Measurements from ENCODE around the gene C20orf141.
"Not testable (repeated sequence)": the region's sequence is repeated elsewhere in the genome, so short reads cannot be mapped to it uniquely, and the experiment has no call there.

The C20orf141 gene

DNA sequence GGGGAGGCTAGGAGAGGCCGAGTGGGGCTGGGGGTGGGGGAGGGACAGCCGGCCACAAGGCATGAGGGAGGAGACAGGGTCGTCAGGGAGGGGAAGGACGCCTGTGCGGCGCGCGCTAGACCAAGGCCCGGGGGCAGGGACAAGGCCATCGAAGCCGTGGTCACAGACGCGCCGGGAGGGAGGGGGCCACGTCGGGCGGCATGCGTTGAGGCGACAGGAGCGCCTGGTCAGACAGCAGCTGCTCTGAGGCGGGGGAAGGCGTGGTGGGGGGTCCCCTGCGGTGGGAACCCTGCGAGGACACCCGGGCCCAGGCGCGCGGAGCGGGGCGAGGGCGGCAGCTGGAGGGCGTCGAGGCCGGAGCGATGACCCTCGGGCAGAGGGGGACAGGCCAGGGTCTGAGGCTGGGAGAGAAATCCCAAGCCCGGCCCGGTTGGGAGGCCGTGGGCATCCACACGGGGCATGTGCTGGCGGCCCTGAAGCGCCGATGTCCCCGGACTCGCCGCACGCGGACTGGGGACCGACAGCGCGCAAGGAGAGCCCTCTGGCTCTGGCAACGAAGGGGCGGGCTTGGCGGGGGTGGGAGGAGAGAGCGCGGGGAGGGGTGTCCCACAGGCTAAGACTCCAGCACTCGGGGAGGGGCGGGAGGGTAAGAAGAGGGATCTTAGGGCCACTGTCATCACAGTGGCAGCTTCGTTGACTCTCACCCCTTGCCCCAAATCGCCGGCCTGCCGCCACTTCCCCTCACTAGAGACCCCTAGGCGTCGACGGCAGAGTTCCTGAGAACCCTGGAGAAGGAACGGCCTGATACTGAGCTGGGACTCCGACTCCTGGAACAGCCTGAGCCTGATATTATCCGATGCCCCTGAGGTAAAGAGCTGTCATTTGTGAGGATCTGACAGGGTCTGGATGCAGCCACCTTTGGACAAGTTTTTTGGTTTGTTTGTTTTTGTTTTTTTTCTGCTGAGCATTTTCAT lies 6.4 kb downstream of the C20orf141 start:
- H3K27ac ChIP-seq: no peak overlapping the region
- no peak for TF ChIP-seq POLR2AphosphoS5 (IDR thresholded peaks at IDR 0.05; ENCODE audit: borderline replicate concordance, low read depth, low read length)
- no peak for TF ChIP-seq FOXP2 (optimal IDR thresholded peaks at IDR 0.05; ENCODE audit: control extremely low read depth, extremely low read length, insufficient read depth)
- no peak for TF ChIP-seq EZH2 (IDR thresholded peaks at IDR 0.05)
- no peaks in the 10 kb centered on the region for H3K36me3 ChIP-seq (ENCODE audit: insufficient read depth, low read length)
- no peaks in the 10 kb centered on the region for H3K9me3 ChIP-seq (ENCODE audit: low read depth, low read length)
- H3K9ac ChIP-seq (ENCODE audit: insufficient read length): no peak overlapping the region
- no peak overlapping the region for H3K4me3 ChIP-seq
- no peak for DNase-seq (ENCODE audit: low read depth, low spot score)

DNA sequence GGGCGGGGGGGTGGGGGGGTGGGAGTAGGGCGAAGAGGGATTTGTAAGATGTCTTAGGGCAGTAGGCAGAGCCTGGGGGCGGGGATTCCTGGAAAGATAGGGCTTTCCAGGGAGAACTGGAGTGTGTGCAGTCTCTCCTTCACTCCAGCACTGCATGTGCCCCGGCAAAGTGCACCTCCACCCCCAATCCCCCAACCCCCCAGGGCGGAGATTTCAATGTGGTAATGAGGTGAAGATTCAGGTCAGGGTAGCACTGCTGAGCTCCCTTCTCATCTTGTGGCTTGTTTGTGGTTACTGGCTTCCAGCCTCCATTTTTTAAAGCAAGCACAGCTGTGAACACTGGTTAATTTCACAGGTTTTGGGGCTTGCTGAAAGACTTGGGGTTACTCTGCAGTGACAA lies 7.3 kb downstream of the C20orf141 start:
- TF ChIP-seq EZH2 (IDR thresholded peaks at IDR 0.05) (no peak), FOXP2 (optimal IDR thresholded peaks at IDR 0.05; ENCODE audit: control extremely low read depth, extremely low read length, insufficient read depth) (no peak), POLR2AphosphoS5 (IDR thresholded peaks at IDR 0.05; ENCODE audit: borderline replicate concordance, low read depth, low read length) (no peak)
- Histone ChIP-seq H3K4me3 (no peak overlapping the region), H3K27ac (no peak overlapping the region), H3K9ac (ENCODE audit: insufficient read length) (no peak overlapping the region), H3K9me3 (ENCODE audit: low read depth, low read length) (no peaks in the 10 kb centered on the region), H3K36me3 (ENCODE audit: insufficient read depth, low read length) (no peaks in the 10 kb centered on the region)
- DNase-seq (ENCODE audit: low read depth, low spot score): no peak

GRCh38 chr20:2825761-2826160 lies 11.0 kb downstream of the C20orf141 start:
- H3K27ac ChIP-seq: no peak overlapping the region
- no peaks in the 10 kb centered on the region for H3K9me3 ChIP-seq (ENCODE audit: low read depth, low read length)
- H3K36me3 ChIP-seq (ENCODE audit: insufficient read depth, low read length): no peaks in the 10 kb centered on the region
- H3K9ac ChIP-seq (ENCODE audit: insufficient read length): no peak overlapping the region
- TF ChIP-seq FOXP2 (optimal IDR thresholded peaks at IDR 0.05; ENCODE audit: control extremely low read depth, extremely low read length, insufficient read depth): no peak
- no peak for TF ChIP-seq EZH2 (IDR thresholded peaks at IDR 0.05)
- TF ChIP-seq POLR2AphosphoS5 (IDR thresholded peaks at IDR 0.05; ENCODE audit: borderline replicate concordance, low read depth, low read length): no peak
- H3K4me3 ChIP-seq: no peak overlapping the region
- no peak for DNase-seq (ENCODE audit: low read depth, low spot score)

GRCh38 chr20:2826655-2827054 lies 11.9 kb downstream of the C20orf141 start:
- DNase-seq (ENCODE audit: low read depth, low spot score): no peak
- H3K9me3 ChIP-seq (ENCODE audit: low read depth, low read length): no peaks in the 10 kb centered on the region
- H3K4me3 ChIP-seq: no peak overlapping the region
- no peak overlapping the region for H3K9ac ChIP-seq (ENCODE audit: insufficient read length)
- TF ChIP-seq FOXP2 (optimal IDR thresholded peaks at IDR 0.05; ENCODE audit: control extremely low read depth, extremely low read length, insufficient read depth): no peak
- TF ChIP-seq POLR2AphosphoS5 (IDR thresholded peaks at IDR 0.05; ENCODE audit: borderline replicate concordance, low read depth, low read length): no peak
- TF ChIP-seq EZH2 (IDR thresholded peaks at IDR 0.05): no peak
- H3K36me3 ChIP-seq (ENCODE audit: insufficient read depth, low read length): no peaks in the 10 kb centered on the region
- H3K27ac ChIP-seq: no peak overlapping the region

DNA sequence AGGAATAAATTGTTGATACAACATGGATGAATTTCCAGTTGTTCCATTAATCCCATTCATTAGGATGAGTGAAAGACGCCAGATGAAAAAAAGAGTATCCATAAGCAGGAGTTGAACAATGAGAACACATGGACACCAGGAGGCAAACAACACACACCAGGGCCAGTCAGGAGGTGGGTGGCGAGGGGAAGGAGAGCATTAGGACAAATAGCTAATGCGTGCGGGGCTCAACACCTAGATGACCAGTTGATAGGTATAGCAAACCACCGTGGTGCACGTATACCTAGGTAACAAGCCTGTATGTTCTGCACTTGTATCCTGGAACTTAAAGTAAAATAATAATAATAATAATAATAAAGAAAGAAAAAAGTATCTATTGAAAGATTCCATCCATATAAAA lies 14.6 kb downstream of the C20orf141 start:
- Histone ChIP-seq H3K36me3 (ENCODE audit: insufficient read depth, low read length) (no peaks in the 10 kb centered on the region), H3K9me3 (ENCODE audit: low read depth, low read length) (no peaks in the 10 kb centered on the region), H3K27ac (no peak overlapping the region), H3K4me3 (no peak overlapping the region), H3K9ac (ENCODE audit: insufficient read length) (no peak overlapping the region)
- no peak for TF ChIP-seq FOXP2 (optimal IDR thresholded peaks at IDR 0.05; ENCODE audit: control extremely low read depth, extremely low read length, insufficient read depth)
- TF ChIP-seq EZH2 (IDR thresholded peaks at IDR 0.05): no peak
- TF ChIP-seq POLR2AphosphoS5 (IDR thresholded peaks at IDR 0.05; ENCODE audit: borderline replicate concordance, low read depth, low read length): no peak
- no peak for DNase-seq (ENCODE audit: low read depth, low spot score)

DNA sequence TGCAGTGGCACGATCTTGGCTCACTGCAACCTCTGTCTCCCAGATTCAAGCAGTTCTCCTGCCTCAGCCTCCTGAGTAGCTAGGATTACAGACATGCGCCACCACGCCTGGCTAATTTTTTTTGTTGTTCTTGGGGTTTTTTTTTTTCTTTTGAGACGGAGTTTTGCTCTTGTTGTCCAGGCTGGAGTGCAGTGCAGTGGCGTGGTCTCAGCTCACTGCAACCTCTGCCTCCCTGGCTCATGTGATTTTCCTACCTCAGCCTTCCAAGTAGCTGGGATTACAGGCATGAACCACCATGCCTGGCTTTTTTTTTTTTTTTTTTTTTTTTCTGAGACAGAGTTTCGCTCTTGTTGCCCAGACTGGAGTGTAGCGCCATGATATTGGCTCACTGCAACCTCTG lies 16.4 kb downstream of the C20orf141 start:
- not testable (repeated sequence) for H3K36me3 ChIP-seq (ENCODE audit: insufficient read depth, low read length); H3K9me3 ChIP-seq (ENCODE audit: low read depth, low read length); DNase-seq (ENCODE audit: low read depth, low spot score)

GRCh38 chr20:2833761-2834160 lies 19.0 kb downstream of the C20orf141 start:
- Histone ChIP-seq H3K9me3 (ENCODE audit: low read depth, low read length) (no peaks in the 10 kb centered on the region), H3K9ac (ENCODE audit: insufficient read length) (no peak overlapping the region), H3K36me3 (ENCODE audit: insufficient read depth, low read length) (peaks cover 7% of the 10 kb centered on the region; the same call in 1 of the 2 replicates), H3K4me3 (no peak overlapping the region), H3K27ac (no peak overlapping the region)
- DNase-seq (ENCODE audit: low read depth, low spot score): no peak
- TF ChIP-seq POLR2AphosphoS5 (IDR thresholded peaks at IDR 0.05; ENCODE audit: borderline replicate concordance, low read depth, low read length) (no peak), EZH2 (IDR thresholded peaks at IDR 0.05) (no peak), FOXP2 (optimal IDR thresholded peaks at IDR 0.05; ENCODE audit: control extremely low read depth, extremely low read length, insufficient read depth) (no peak)

More for the DNA sequence above, 16.4 kb downstream of the C20orf141 start:
- not testable (repeated sequence) for H3K4me3 ChIP-seq; H3K27ac ChIP-seq; H3K9ac ChIP-seq (ENCODE audit: insufficient read length)

DNA sequence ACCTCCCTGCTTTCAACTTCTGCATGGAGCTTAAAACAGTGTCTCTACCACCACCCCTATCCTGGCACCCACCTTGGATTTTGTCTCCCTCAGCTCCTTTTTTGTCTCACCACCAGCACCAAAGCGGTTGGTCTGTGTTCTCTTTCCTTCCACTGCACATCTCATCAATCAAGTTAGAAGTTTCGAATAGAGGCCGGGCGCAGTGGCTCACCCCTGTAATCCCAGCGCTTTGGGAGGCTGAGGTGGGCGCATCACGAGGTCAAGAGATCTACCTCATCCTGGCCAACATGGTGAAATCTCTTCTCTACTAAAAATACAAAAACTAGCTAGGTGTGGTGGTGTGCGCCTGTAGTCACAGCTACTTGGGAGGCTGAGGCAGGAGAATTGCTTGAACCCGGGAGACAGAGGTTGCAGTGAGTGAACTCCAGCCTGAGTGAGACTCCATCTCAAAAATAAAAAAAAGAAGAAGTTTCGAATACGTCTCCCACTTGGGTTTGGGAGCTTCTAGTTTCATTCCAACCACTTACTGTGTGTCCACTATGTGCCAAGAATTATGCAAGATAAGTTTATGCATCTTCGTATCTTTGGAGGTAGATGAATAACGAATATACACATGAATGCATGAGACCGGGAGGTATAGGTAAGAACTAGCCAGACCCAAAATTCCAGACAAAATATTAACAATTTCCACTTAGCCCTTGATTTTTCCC lies 19.8 kb downstream of the C20orf141 start:
- H3K9ac ChIP-seq (ENCODE audit: insufficient read length): no peak overlapping the region
- no peaks in the 10 kb centered on the region for H3K9me3 ChIP-seq (ENCODE audit: low read depth, low read length)
- peaks cover 7% of the 10 kb centered on the region; the same call in 1 of the 2 replicates for H3K36me3 ChIP-seq (ENCODE audit: insufficient read depth, low read length)
- TF ChIP-seq EZH2 (IDR thresholded peaks at IDR 0.05): no peak
- TF ChIP-seq POLR2AphosphoS5 (IDR thresholded peaks at IDR 0.05; ENCODE audit: borderline replicate concordance, low read depth, low read length): no peak
- TF ChIP-seq FOXP2 (optimal IDR thresholded peaks at IDR 0.05; ENCODE audit: control extremely low read depth, extremely low read length, insufficient read depth): no peak
- no peak overlapping the region for H3K4me3 ChIP-seq
- no peak overlapping the region for H3K27ac ChIP-seq
- no peak for DNase-seq (ENCODE audit: low read depth, low spot score)

Measured in SK-N-MC (cell line).